Smooth muscle cell (in vitro differentiated cells): ENCODE results near the gene FAM174B. TPM values are rescaled to one million over a fixed set of nuclear protein-coding genes. Genes with fewer than 3 reads are reported as not detected.

Source experiments
- DNase-seq: peaks from one replicate; lab custom pipeline; 2025; ENCODE audit not compliant: unreplicated experiment; lab: John Stamatoyannopoulos, UW
- H2AFZ ChIP-seq: fragments of 200-600 bp; sonication (generic); 2 replicates; pipeline ENCODE4 v1.6.0; 2016; ENCODE audit warnings: antibody characterized with exemption, low read depth, mild to moderate bottlenecking
- H3F3A ChIP-seq: fragments of 200-600 bp; sonication (generic); 2 replicates; pipeline ENCODE4 v1.6.0; 2017; ENCODE audit warnings: antibody characterized with exemption, low read depth
- H3K27ac ChIP-seq: fragments of 200-600 bp; sonication (generic); 2 replicates; pipeline ENCODE4 v1.5.1; 2016; ENCODE audit warnings: low read depth, mild to moderate bottlenecking
- H3K27me3 ChIP-seq: fragments of 200-600 bp; sonication (generic); 2 replicates; pipeline ENCODE4 v1.6.1; 2016; ENCODE audit warnings: low read depth, mild to moderate bottlenecking
- H3K36me3 ChIP-seq: fragments of 200-600 bp; sonication (generic); 2 replicates; pipeline ENCODE4 v1.5.1; 2016; ENCODE audit warnings: low read depth
- H3K4me1 ChIP-seq: fragments of 200-600 bp; sonication (generic); 2 replicates; pipeline ENCODE4 v1.5.1; 2016; ENCODE audit warnings: low read depth
- H3K4me2 ChIP-seq: fragments of 200-600 bp; sonication (generic); 2 replicates; pipeline ENCODE4 v1.6.0; 2016; ENCODE audit warnings: mild to moderate bottlenecking
- H3K4me3 ChIP-seq: fragments of 200-600 bp; sonication (generic); 2 replicates; pipeline ENCODE4 v1.5.1; 2016; ENCODE audit warnings: mild to moderate bottlenecking
- H3K79me2 ChIP-seq: fragments of 200-600 bp; sonication (generic); 2 replicates; pipeline ENCODE4 v1.6.0; 2016; ENCODE audit warnings: low read depth, mild to moderate bottlenecking
- H3K9ac ChIP-seq: fragments of 200-600 bp; sonication (generic); 2 replicates; pipeline ENCODE4 v1.6.0; 2016; ENCODE audit warnings: low read depth
- H3K9me3 ChIP-seq: fragments of 200-600 bp; sonication (generic); replicated peaks from 2 replicates; pipeline ENCODE4 v1.5.1; 2016; ENCODE audit warnings: low read depth
- H4K20me1 ChIP-seq: fragments of 200-600 bp; sonication (generic); 2 replicates; pipeline ENCODE4 v1.6.0; 2016; ENCODE audit warnings: low read depth
- CTCF ChIP-seq: fragments of 200-600 bp; sonication (generic); IDR thresholded peaks from 2 replicates; pipeline ENCODE4 v1.5.1; 2017; ENCODE audit warnings: borderline replicate concordance, mild to moderate bottlenecking, antibody characterized with exemption; ENCODE audit not compliant: insufficient read depth, poor library complexity, severe bottlenecking
- WGBS: methylation state at CpG from one replicate; pipeline ENCODE4 v1.1.7; 2016; ENCODE audit warnings: low lambda C conversion rate; 5-methylcytosine and 5-hydroxymethylcytosine counted together
- polyA plus RNA-seq: library from polyadenylated mRNA; unstranded; fragments of >200 nt; fragmentation: Nextera tagmentation; extraction: Ambion mirVana; gene quantifications from 2 replicates; pipeline ENCODE4 v1.2.1, GENCODE V29; 2016
- total RNA-seq: library from RNA; depleted of rRNA; stranded (reverse); fragments of >200 nt; gene quantifications from 2 replicates; pipeline ENCODE4 v1.2.3, GENCODE V29; 2014

FAM174B gene
- total and polyA plus RNA-seq, 2 experiments from 2014 or later, result 2.0 to 2.1 TPM

DNA sequence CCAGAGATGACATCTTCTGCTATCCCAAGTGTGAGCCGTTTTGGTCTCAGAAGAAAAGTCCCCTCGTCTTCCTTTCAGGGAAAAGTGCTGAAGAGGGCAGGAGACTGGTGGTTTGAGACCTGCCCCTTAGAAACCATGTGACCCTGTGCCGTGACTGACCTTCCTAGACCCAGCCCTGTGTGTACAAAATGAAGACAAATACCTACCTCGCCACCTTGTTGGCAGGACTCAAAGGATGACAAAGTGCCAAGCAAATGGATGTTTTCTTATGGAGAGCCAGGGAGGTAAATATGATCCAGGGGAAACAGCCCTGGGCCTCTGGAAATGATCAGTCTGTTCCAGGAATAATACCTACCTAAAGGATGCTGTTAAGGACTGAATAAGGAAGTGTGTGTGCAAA is 41.3 kb downstream of the FAM174B start:
- Histone ChIP-seq H2AFZ (no peak overlapping the region), H3K9ac (no peak overlapping the region), H4K20me1 (no peaks in the 10 kb centered on the region), H3K4me2 (no peak overlapping the region), H3F3A (no peaks in the 10 kb centered on the region), H3K36me3 (no peaks in the 10 kb centered on the region), H3K79me2 (no peaks in the 10 kb centered on the region), H3K27ac (no peak overlapping the region), H3K4me1 (peaks cover 14% of the 10 kb centered on the region), H3K9me3 (no peaks in the 10 kb centered on the region), H3K27me3 (no peaks in the 10 kb centered on the region), H3K4me3 (no peak overlapping the region)
- WGBS, result 98% methylated on average over 4 of the region's 4 CpGs
- TF ChIP-seq CTCF, result no peak
- DNase-seq, result no peak

DNA sequence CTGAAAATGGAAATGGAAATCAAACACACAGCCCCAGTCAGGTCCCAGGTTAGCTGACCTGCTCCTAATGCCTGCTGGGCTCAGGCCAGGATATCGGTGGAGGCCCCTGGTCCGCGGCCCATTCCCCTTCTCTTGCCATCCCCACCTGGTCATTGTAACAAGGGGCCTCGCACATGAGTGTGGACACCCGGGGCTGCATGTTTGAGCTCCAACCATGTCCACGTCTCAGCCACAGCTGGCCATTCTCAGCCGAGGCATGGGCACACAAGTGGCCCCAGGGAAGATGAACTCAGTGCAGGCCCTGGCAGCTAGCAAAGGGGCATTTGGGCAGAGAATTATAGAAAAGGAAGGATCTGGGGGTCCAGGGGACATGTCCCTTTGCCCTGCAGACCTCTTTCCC is 41.7 kb downstream of the FAM174B start:
- H3K9ac ChIP-seq, result no peak overlapping the region
- no peaks in the 10 kb centered on the region for H4K20me1 ChIP-seq
- H3K4me2 ChIP-seq, result no peak overlapping the region
- peaks cover 14% of the 10 kb centered on the region for H3K4me1 ChIP-seq
- no peak for DNase-seq
- no peaks in the 10 kb centered on the region for H3K27me3 ChIP-seq
- no peaks in the 10 kb centered on the region for H3F3A ChIP-seq
- no peaks in the 10 kb centered on the region for H3K9me3 ChIP-seq
- H3K4me3 ChIP-seq, result no peak overlapping the region
- no peaks in the 10 kb centered on the region for H3K36me3 ChIP-seq
- no peak for TF ChIP-seq CTCF
- no peaks in the 10 kb centered on the region for H3K79me2 ChIP-seq
- H2AFZ ChIP-seq, result no peak overlapping the region
- 90% methylated on average over 7 of the region's 7 CpGs for WGBS
- H3K27ac ChIP-seq, result no peak overlapping the region

DNA sequence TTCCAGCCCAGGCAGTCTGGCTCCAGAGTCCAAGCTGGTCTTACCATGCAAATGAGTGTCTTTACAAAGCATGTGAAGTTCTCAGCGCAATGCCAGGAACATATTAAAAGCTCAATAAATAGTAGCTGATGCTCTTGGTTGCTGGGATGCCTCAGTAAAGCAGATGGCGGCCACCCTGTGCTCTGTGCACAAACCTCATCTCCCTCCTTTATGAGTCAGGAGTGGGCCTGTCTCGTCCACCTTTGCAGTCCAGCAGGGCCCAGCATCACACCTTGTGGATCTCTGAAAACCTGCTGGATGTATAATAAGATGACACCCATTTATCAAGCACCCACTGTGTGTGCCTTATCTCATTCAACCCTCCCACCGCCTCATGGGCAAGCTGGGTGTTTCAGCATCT is 42.7 kb downstream of the FAM174B start:
- Histone ChIP-seq H3K79me2 (no peaks in the 10 kb centered on the region), H3K27ac (no peak overlapping the region), H3K4me2 (no peak overlapping the region), H3K27me3 (no peaks in the 10 kb centered on the region), H4K20me1 (no peaks in the 10 kb centered on the region), H3K4me1 (peaks cover 14% of the 10 kb centered on the region), H3K36me3 (no peaks in the 10 kb centered on the region), H3K4me3 (no peak overlapping the region), H2AFZ (no peak overlapping the region), H3F3A (no peaks in the 10 kb centered on the region), H3K9me3 (no peaks in the 10 kb centered on the region), H3K9ac (no peak overlapping the region)
- no peak for TF ChIP-seq CTCF
- WGBS, result 97% methylated on average over 4 of the region's 4 CpGs
- no peak for DNase-seq

- no peak overlapping the region for H2AFZ ChIP-seq
- WGBS, result 77% methylated on average over 7 of the region's 7 CpGs
- H3F3A ChIP-seq, result no peaks in the 10 kb centered on the region
- H3K27me3 ChIP-seq, result no peaks in the 10 kb centered on the region
- no peak overlapping the region for H3K4me3 ChIP-seq
- H3K4me1 ChIP-seq, result peaks cover 9% of the 10 kb centered on the region
- TF ChIP-seq CTCF, result no peak
- no peaks in the 10 kb centered on the region for H4K20me1 ChIP-seq
- H3K79me2 ChIP-seq, result no peaks in the 10 kb centered on the region
- H3K27ac ChIP-seq, result no peak overlapping the region
- H3K4me2 ChIP-seq, result no peak overlapping the region
- no peak for DNase-seq
- H3K9ac ChIP-seq, result no peak overlapping the region
- no peaks in the 10 kb centered on the region for H3K36me3 ChIP-seq
- no peaks in the 10 kb centered on the region for H3K9me3 ChIP-seq
Observed at GRCh38 chr15:92611995-92612745, 43.4 kb downstream of the FAM174B start.
